Adrenal gland (tissue), 12 donors: ENCODE measurements around the gene PCDHAC2. TPM values are rescaled to one million over a fixed set of nuclear protein-coding genes. Genes with fewer than 3 reads are reported as not detected.

ENCODE experiments used
- DNase-seq, 7 donors: peaks; one replicate each; pipeline ENCODE4 v3.0.0-alpha.2; 2019 to 2020
- H3K27ac ChIP-seq, 5 donors: fragments of 200-600 bp; sonication (generic) in 4 of 5; 1 replicate in 3 of 5; 2 replicates in 2 of 5; pipeline versions ENCODE4 v1.5.1 to v1.8.0; 2016 to 2020; ENCODE audit warnings: mild to moderate bottlenecking in 1 of 5
- H3K27me3 ChIP-seq: fragments of 200-600 bp; 2 replicates; pipeline ENCODE4 v1.8.0; 2021
- H3K36me3 ChIP-seq, 2 donors: fragments of 200-600 bp; replicated peaks in 1 of 2; 1 replicate in 1 of 2; 2 replicates in 1 of 2; pipeline versions ENCODE4 v1.5.1 to v1.8.0; 2018 to 2022
- H3K4me1 ChIP-seq, 2 donors: fragments of 200-600 bp; replicated peaks in 1 of 2; 1 replicate in 1 of 2; 2 replicates in 1 of 2; pipeline versions ENCODE4 v1.5.1 to v1.8.0; 2018 to 2021
- H3K4me3 ChIP-seq, 4 donors: fragments of 200-600 bp; sonication (generic) in 3 of 4; one replicate each; pipeline ENCODE4 v1.5.1; 2016 to 2018
- H3K9me3 ChIP-seq, 3 donors: fragments of 200-600 bp; sonication (generic) in 1 of 3; replicated peaks in 1 of 3; 1 replicate in 2 of 3; 2 replicates in 1 of 3; pipeline versions ENCODE4 v1.5.1 to v1.8.0; 2016 to 2021
- CTCF ChIP-seq, 6 experiments: fragments of 450-650 bp in 4 of 6; fragments of 200-600 bp in 2 of 6; sonication (generic) in 1 of 6; IDR thresholded peaks; 1 replicate in 5 of 6; 2 replicates in 1 of 6; pipeline versions ENCODE4 v1.5.1 to v1.8.0; 2016 to 2021; ENCODE audit warnings: antibody characterized with exemption in 6 of 6, mild to moderate bottlenecking in 2 of 6, moderate library complexity in 1 of 6
- POLR2A ChIP-seq, 2 donors: fragments of 450-650 bp; IDR thresholded peaks; one replicate each; pipeline ENCODE4 v1.6.1; 2017; ENCODE audit warnings: antibody characterized with exemption in 2 of 2, mild to moderate bottlenecking in 2 of 2, moderate library complexity in 1 of 2
- whole genome bisulfite sequencing, 4 donors: extraction: QIAGEN DNeasy Blood & Tissue Kit in 2 of 4; methylation state at CpG; one replicate each; pipeline versions ENCODE4 v1.1.5 to v1.1.7; 2013 to 2017; 5-methylcytosine and 5-hydroxymethylcytosine counted together
- intact Hi-C, 2 donors: fragments of 100-400 bp; cut with DNase I; formaldehyde crosslinking; loops; one replicate each; pipeline versions ENCODE4 v1.14.1 to v1.15.0; 2022 to 2023
- polyA plus RNA-seq, 3 donors: library from polyadenylated mRNA; stranded (reverse); fragments of 200-250 nt in 2 of 3; fragments of 350-450 nt in 1 of 3; fragmentation: Illumina TruSeq in 1 of 3; extraction: RNeasy Lipid Tissue Mini Kit (QIAGEN cat#74804) in 1 of 3; gene quantifications; one replicate each; pipeline ENCODE4 v1.2.3, GENCODE V29; 2013 to 2014
- total RNA-seq, 9 donors: library from RNA; depleted of rRNA in 4 of 9; stranded (reverse); fragments of >200 nt in 4 of 9; fragments of 120-200 nt in 1 of 9; fragmentation: NEBNext Ultra II Directional in 1 of 9; extraction: Animal tissue kit (Norgen Biotek cat#: 25700) in 1 of 9; gene quantifications; one replicate each; pipeline versions ENCODE4 v1.1.0 to v1.2.4, GENCODE V29; 2013 to 2023
- donor health status: healthy with polysubstance abuse.
- donor health status: Bipolar disorder and iron deficiency.
- donor health status: DM: yes; HTN: yes; CAD: no.
- donor health status: DM: no; HTN: no; CAD: no.
- donor health status: DM: no; HTN: no; CAD: no.
- donor health status: DM: yes; HTN: yes; CAD: no.

Gene PCDHAC2
- total and polyA plus RNA-seq, 12 donors, result 0.07 to 6.5 (median 1.1) TPM

GRCh38 chr5:140951636-140952035, 14.6 kb upstream of the PCDHAC2 start:
- intact Hi-C loops, result no loop called here
- no peak for DNase-seq
- 63 to 75% (median 69%) methylated on average over 6 of the region's 6 CpGs for WGBS, 4 donors
- Histone ChIP-seq H3K36me3 (no peaks in the 10 kb centered on the region), H3K27ac (no peak overlapping the region), H3K9me3 (no peaks in the 10 kb centered on the region), H3K27me3 (no peaks in the 10 kb centered on the region), H3K4me1 (no peaks in the 10 kb centered on the region), H3K4me3 (no peak overlapping the region)
- TF ChIP-seq POLR2A (IDR thresholded peaks at IDR 0.05) (no peak), CTCF (IDR thresholded peaks at IDR 0.05) (no peak)

- Histone ChIP-seq H3K27ac (no peak overlapping the region), H3K9me3 (no peaks in the 10 kb centered on the region), H3K4me1 (no peaks in the 10 kb centered on the region), H3K27me3 (no peaks in the 10 kb centered on the region), H3K36me3 (no peaks in the 10 kb centered on the region), H3K4me3 (no peak overlapping the region)
- no peak for DNase-seq
- TF ChIP-seq CTCF (IDR thresholded peaks at IDR 0.05) (no peak), POLR2A (IDR thresholded peaks at IDR 0.05) (no peak)
- 33 to 47% (median 40%) methylated on average over 2 of the region's 2 CpGs for WGBS, 4 donors
- intact Hi-C loops, result no loop called here
Observed at GRCh38 chr5:140953234-140953633, 13.0 kb upstream of the PCDHAC2 start.

GRCh38 chr5:140962190-140962589, 4.1 kb upstream of the PCDHAC2 start:
- WGBS, 4 donors, result 65 to 84% (median 78%) methylated on average over 1 of the region's 1 CpG
- no peaks in the 10 kb centered on the region for H3K4me1 ChIP-seq
- H3K27me3 ChIP-seq, result peaks cover 15% of the 10 kb centered on the region
- no peak for DNase-seq
- no peak overlapping the region for H3K4me3 ChIP-seq
- TF ChIP-seq CTCF (IDR thresholded peaks at IDR 0.05) (no peak), POLR2A (IDR thresholded peaks at IDR 0.05) (no peak)
- intact Hi-C loops, result no loop called here
- no peaks in the 10 kb centered on the region for H3K9me3 ChIP-seq
- no peak overlapping the region for H3K27ac ChIP-seq
- H3K36me3 ChIP-seq, result no peaks in the 10 kb centered on the region

GRCh38 chr5:140964356-140964755, 1.9 kb upstream of the PCDHAC2 start:
- intact Hi-C loops, result no loop called here
- H3K9me3 ChIP-seq, result no peaks in the 10 kb centered on the region
- no peaks in the 10 kb centered on the region for H3K4me1 ChIP-seq
- H3K27ac ChIP-seq, result no peak overlapping the region
- DNase-seq, result no peak
- no peak overlapping the region for H3K4me3 ChIP-seq
- TF ChIP-seq POLR2A (IDR thresholded peaks at IDR 0.05), result no peak
- no peaks in the 10 kb centered on the region for H3K36me3 ChIP-seq
- 45 to 63% (median 58%) methylated on average over 3 of the region's 3 CpGs for WGBS, 4 donors
- H3K27me3 ChIP-seq, result peaks cover 16% of the 10 kb centered on the region

- Histone ChIP-seq H3K36me3 (no peaks in the 10 kb centered on the region), H3K9me3 (no peaks in the 10 kb centered on the region), H3K4me1 (no peaks in the 10 kb centered on the region), H3K27ac (peak overlapping the region in 2 of 5 donors; percentile 47 to 54), H3K4me3 (peak overlapping the region in 1 of 4 donors; percentile 67), H3K27me3 (peaks cover 16% of the 10 kb centered on the region)
- WGBS, 4 donors, result 0 to 10% (median 2%) methylated on average over 7 to 9 of the region's 9 CpGs
- TF ChIP-seq CTCF (IDR thresholded peaks at IDR 0.05), result no peak
- no peak for TF ChIP-seq POLR2A (IDR thresholded peaks at IDR 0.05)
- intact Hi-C loops, result no loop called here
- DNase-seq, result no peak
Observed at GRCh38 chr5:140965905-140966292, 377 bp upstream of the PCDHAC2 start.
